ENCODE results near the gene CRY1.

DNA sequence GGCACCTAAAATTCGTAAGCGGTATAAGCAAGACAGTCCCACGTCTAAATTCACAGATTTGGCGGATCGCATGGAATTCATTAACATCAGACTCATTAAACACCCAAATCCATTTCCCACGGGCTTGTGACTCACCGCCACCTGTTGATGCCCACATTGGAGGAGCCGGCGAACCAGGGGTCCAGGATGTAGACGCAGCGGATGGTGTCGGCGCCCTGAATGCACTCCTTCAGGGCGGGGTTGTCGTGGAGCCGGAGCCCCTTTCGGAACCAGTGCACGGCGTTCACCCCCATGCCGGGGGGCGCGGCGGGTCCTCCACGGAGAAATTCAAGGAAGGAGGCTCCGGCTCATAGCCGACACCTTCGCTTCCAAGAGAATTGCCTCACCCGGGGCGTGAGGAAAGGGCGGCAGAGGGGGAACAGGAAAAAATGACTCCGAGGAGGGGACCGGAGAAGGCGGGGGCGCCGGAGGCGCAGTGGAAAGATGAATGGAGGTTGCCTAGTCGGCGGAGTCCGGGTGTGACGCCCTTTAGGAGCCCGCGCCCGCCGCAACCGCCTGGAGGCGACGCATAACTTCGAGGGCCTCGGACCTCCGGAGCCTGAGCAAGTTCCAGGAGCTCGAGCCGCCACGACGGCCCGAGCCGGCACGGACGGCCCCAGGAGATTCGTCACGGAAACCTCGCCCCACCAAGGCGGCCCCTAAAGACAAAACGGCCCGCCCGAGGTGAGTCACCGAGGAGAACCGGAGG, 506 bp downstream of the CRY1 start:
- TF ChIP-seq, protein P1, sequence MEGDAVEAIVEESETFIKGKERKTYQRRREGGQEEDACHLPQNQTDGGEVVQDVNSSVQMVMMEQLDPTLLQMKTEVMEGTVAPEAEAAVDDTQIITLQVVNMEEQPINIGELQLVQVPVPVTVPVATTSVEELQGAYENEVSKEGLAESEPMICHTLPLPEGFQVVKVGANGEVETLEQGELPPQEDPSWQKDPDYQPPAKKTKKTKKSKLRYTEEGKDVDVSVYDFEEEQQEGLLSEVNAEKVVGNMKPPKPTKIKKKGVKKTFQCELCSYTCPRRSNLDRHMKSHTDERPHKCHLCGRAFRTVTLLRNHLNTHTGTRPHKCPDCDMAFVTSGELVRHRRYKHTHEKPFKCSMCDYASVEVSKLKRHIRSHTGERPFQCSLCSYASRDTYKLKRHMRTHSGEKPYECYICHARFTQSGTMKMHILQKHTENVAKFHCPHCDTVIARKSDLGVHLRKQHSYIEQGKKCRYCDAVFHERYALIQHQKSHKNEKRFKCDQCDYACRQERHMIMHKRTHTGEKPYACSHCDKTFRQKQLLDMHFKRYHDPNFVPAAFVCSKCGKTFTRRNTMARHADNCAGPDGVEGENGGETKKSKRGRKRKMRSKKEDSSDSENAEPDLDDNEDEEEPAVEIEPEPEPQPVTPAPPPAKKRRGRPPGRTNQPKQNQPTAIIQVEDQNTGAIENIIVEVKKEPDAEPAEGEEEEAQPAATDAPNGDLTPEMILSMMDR (IDR thresholded peaks at IDR 0.05), result no peak
- no peak for TF ChIP-seq POLR2A (IDR thresholded peaks at IDR 0.05)

Measured in stomach (tissue), 4 donors.